Epidermal melanocyte (primary cell): ENCODE measurements around the gene GSK3B.

Experiments used
- DNase-seq: peaks from one replicate; pipeline ENCODE4 v3.0.0; 2011; ENCODE audit warnings: low spot score; ENCODE audit not compliant: insufficient read length

GSK3B gene

GRCh38 chr3:120098710-120099109, 4.5 kb upstream of the GSK3B start:
- no peak for DNase-seq

GRCh38 chr3:120095979-120096426, 1.8 kb upstream of the GSK3B start:
- DNase-seq: no peak

- DNase-seq: no peak
Measured at GRCh38 chr3:120095226-120095978, 1.2 kb upstream of the GSK3B start.

- peak; percentile 84 for DNase-seq
Measured at GRCh38 chr3:120094776-120095225, 554 bp upstream of the GSK3B start.

- no peak for DNase-seq
Measured at GRCh38 chr3:120093119-120093910, 932 bp downstream of the GSK3B start.

DNA sequence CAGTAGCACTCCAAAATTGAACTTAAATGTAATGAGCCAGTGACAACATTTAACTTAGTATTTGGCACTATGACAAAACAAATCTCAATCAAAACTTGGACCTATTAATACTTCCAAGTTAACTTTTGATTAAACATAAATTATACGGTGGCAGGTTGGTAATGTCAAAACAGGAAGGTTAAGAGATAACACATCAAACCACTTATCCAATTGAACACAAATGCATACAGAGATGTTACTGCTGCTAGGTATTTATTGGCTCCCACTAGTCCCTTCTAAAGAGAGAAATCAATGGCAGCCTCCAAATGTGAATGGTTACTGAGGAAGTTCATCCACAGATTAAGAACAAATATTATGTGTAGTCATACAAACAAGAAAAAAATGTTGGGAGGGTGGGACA, 1.8 kb downstream of the GSK3B start:
- DNase-seq: no peak

DNA sequence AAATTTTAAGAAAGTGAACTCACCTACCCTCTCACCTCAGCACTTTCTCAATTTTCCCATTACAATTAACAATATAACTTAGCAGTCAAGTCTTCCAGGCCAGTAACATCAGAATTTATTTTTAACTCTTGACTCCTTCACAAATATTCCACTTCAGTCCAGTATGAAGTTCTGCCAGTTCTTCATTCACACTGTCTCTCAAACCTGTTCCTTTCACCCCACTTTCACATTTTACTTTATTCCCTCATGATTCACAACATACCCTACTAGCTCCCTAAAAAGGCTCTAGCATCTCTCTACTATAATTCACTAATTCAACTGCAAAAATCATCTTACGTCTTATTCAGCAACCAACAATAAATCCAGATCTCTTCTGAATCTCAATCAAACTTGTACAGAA, 3.8 kb downstream of the GSK3B start:
- no peak for DNase-seq

DNA sequence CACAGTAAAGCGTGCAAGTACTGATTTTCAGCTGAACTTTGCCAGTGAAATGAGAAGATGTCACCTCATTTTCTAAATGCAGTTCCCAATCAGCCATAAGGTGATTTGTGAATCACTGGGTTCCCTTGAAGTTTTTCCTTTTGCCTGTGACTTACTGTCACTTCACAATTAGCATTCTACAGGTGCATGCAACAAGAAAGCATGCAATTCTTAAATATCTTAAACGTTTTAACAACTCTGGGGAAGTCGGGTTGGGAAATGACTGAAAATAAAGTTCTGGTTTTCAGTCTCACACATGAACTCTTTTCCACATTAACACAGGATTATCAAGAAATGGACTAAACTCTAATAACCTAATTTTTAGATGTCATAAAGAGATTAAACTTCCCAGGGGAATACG, 5.2 kb downstream of the GSK3B start:
- no peak for DNase-seq

DNA sequence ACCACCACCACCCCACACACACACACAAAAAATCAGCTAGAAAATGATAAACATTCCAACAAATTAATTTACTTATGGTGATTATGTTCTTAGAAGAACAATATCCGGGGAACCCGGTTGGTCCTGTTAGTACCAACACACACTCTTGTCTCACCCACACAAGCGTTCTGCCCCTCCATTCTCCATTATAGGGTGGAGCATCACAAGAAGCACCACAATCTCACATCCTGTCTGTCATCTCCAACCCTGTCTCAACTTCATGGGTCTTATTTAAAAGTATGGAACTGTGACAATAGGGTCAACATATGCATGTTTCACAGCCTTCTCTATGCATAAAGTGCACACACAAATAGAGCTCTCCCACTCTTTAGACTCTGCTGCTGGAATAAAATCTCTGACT, 5.6 kb downstream of the GSK3B start:
- no peak for DNase-seq

GRCh38 chr3:120081719-120082118, 12.5 kb downstream of the GSK3B start:
- DNase-seq: no peak

- DNase-seq: no peak
Measured at GRCh38 chr3:120080836-120081235, 13.4 kb downstream of the GSK3B start.

GRCh38 chr3:120077731-120078130, 16.5 kb downstream of the GSK3B start:
- no peak for DNase-seq

DNA sequence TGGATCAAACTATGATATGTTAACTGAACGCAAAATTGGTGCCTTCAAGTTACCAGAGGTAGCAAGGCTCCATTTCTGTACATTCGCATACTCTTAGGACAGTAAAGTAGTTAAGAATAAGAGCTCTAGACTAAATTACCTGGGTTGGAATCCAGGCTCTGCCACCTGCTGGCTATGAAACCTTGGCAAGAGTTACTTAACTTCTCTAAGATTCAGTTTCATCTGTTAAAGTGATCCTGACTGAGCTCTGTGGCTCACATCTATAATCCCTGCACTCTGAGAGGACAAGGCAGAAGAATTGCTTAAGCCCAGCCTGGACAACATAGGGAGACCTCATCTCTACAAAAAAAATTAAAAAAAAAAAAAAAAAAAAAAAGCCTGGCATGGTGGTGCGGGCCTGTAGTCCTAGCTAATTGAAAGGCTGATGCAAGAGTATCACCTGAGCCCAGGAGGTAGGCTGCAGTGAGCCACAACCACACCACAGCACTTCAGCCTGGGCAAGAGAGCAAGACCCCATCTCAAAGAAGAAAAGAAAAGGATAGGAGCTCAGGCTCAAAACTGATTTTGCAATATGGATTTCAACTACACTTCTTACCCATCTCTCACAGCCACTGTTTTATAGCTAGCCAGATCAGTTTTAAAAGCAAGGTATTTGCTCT, 21.3 kb downstream of the GSK3B start:
- no peak for DNase-seq

GRCh38 chr3:120071259-120071658, 23.0 kb downstream of the GSK3B start:
- DNase-seq: no peak

DNA sequence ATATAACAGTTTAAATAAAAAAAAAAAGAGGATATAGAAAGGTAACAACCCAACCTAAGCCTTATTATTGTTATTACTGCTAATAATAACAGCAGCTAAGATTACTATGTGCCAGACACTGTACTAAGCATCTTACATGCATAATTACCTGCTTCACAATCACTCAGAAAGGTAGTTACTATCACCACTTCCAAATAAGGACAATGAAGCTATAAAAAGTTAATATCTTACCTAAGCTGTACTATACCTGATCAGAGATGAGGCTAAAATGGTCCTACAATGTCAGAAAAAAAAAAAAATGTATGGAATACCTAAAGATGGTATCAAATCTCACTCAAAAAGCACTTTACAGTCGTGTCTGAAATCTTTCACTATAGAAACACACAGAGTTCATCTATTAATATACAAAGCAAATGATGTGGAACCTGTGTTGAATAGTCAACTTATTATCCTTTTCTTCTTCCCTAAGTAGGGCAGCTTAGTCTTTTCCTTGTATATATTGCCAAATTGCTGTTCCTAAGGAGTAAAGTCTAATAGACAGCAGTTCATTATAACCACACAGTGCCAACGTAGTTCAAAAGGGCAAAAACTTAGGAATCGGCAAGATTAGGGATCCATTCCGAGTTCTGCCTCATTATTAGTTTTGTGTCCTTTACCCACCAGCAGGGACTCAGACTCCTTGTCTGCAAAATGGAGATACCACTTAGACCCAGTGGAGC, 23.8 kb downstream of the GSK3B start:
- DNase-seq: no peak

- DNase-seq: no peak
Measured at GRCh38 chr3:120067083-120067482, 27.2 kb downstream of the GSK3B start.

- no peak for DNase-seq
Measured at GRCh38 chr3:120066634-120067033, 27.6 kb downstream of the GSK3B start.

DNA sequence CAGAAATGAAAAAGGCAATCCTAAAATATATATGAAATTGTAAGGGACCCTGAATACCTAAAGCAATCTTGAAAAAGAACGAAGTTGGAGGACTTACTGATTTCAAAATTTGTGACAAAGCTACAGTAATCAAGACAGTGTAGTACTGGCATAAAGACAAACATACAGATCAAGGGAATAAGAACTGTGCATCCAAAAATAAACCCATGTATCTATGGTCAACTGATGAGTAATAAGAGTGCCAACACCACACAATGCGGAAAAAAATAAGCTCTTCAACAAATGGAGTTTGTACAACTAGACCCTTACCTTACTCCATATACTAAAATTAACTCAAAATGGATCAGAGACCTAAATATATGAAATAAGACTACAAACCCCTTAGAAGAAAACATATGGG, 29.6 kb downstream of the GSK3B start:
- DNase-seq: no peak

DNA sequence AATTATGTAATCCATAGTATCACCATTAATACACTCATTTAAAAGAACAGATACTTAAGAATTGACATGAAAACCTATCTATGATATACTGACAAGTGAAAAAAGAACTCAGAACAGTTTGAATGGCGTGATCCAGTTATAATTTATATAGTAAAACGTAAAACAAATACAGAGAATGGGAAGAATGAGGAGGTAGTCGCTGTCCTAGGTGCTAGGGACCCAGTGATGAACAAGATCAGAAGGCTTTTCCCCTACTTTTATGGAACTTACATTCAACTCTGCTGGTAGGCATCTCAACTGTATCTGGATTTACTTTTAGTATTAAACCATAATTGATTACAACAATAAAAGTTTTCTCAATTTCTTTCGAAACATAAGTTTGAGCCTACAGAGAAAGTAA, 31.8 kb downstream of the GSK3B start:
- DNase-seq: no peak

DNA sequence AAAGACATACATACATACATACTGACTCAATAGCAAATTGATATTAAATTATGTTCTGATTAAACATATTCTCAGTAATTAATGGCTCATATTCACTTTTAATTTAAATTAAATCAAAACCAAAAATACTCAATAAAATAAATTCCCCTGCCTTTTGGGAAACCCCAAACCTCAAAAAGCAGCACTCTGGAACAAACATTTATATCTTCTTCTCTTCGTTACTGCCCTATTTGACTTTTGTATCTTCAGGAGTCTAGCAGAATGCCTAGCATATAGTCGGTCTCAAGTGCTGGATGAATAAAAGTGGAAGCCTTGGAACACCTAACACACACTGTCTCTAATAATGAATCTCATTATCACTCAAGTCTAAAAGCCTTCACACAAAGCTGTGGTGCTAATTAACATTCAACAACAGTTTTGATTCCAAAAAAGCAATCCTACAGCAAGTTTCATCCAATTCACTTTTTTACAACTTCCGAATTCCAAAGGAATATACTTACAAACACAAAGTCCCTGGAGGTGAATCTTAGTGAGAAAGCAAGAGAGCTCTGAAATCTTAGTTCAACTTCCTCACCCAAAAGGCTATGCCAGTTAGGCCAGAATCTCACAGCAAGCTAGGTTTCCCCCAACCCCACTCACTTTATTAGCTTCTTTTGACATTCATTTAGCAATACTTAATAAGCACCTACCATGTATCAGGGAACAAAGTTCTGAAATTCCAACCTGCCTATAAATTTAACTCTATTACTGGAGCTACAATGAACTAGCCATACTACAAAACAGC, 35.0 kb downstream of the GSK3B start:
- DNase-seq: no peak

DNA sequence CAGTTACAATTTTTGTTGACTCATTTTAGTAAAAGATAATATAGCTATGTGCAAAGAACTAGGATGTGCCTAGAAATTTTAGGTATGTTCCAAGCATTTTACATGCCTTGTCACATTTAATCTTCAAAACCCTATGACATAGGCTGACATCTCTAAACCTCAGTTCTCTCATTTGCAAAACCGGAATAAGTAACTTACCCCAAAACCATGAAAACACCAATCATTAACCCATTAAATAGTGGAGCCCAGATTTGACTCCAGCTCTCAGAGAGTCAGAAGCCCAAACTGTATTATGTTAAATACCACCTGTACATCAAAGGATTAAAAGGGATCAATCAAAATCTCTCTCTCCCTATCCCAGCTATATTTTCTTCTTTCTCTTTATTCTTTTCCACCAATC, 36.6 kb downstream of the GSK3B start:
- DNase-seq: no peak
